Measurements from ENCODE around the gene SMYD3.

SMYD3 gene

GRCh38 chr1:246311461-246311860 lies 195.6 kb downstream of the SMYD3 start:
- H3K79me2 ChIP-seq (ENCODE audit: control insufficient read depth, low read length), result no peaks in the 10 kb centered on the region
- no peak overlapping the region for H3K4me2 ChIP-seq (ENCODE audit: low read length)
- no peaks in the 10 kb centered on the region for H3F3A ChIP-seq (ENCODE audit: control insufficient read depth, insufficient read depth)
- H3K4me3 ChIP-seq (ENCODE audit: low read length), result no peak overlapping the region
- no peak overlapping the region for H3K27ac ChIP-seq (ENCODE audit: low read depth, low read length)
- TF ChIP-seq CTCF (IDR thresholded peaks at IDR 0.05; ENCODE audit: low read depth, low read length, poor library complexity, severe bottlenecking) (no peak), EZH2phosphoT487 (IDR thresholded peaks at IDR 0.05; ENCODE audit: borderline replicate concordance, low read length) (no peak)
- H4K20me1 ChIP-seq (ENCODE audit: control insufficient read depth, insufficient read depth, low read depth, low read length), result no peaks in the 10 kb centered on the region
- H3K9me2 ChIP-seq (replicated peaks; ENCODE audit: control insufficient read depth, low read length), result no peaks in the 10 kb centered on the region
- no peaks in the 10 kb centered on the region for H3K4me1 ChIP-seq (ENCODE audit: control insufficient read depth, low read length)
- no peaks in the 10 kb centered on the region for H3K36me3 ChIP-seq (ENCODE audit: control insufficient read depth, low read length)
- no peaks in the 10 kb centered on the region for H3K9me3 ChIP-seq (ENCODE audit: control insufficient read depth, insufficient read depth, low read length)
- H3K27me3 ChIP-seq (ENCODE audit: control insufficient read depth, low read length), result no peaks in the 10 kb centered on the region

GRCh38 chr1:246309247-246309884 lies 197.7 kb downstream of the SMYD3 start:
- H3K4me1 ChIP-seq (ENCODE audit: control insufficient read depth, low read length), result no peaks in the 10 kb centered on the region
- no peak overlapping the region for H3K4me3 ChIP-seq (ENCODE audit: low read length)
- no peak overlapping the region for H3K4me2 ChIP-seq (ENCODE audit: low read length)
- no peaks in the 10 kb centered on the region for H3K36me3 ChIP-seq (ENCODE audit: control insufficient read depth, low read length)
- no peaks in the 10 kb centered on the region for H3K9me2 ChIP-seq (replicated peaks; ENCODE audit: control insufficient read depth, low read length)
- no peaks in the 10 kb centered on the region for H3F3A ChIP-seq (ENCODE audit: control insufficient read depth, insufficient read depth)
- H3K27me3 ChIP-seq (ENCODE audit: control insufficient read depth, low read length), result no peaks in the 10 kb centered on the region
- H3K27ac ChIP-seq (ENCODE audit: low read depth, low read length), result no peak overlapping the region
- no peaks in the 10 kb centered on the region for H4K20me1 ChIP-seq (ENCODE audit: control insufficient read depth, insufficient read depth, low read depth, low read length)
- TF ChIP-seq CTCF (IDR thresholded peaks at IDR 0.05; ENCODE audit: low read depth, low read length, poor library complexity, severe bottlenecking) (no peak), EZH2phosphoT487 (IDR thresholded peaks at IDR 0.05; ENCODE audit: borderline replicate concordance, low read length) (no peak)
- H3K79me2 ChIP-seq (ENCODE audit: control insufficient read depth, low read length), result no peaks in the 10 kb centered on the region
- H3K9me3 ChIP-seq (ENCODE audit: control insufficient read depth, insufficient read depth, low read length), result no peaks in the 10 kb centered on the region

GRCh38 chr1:246308533-246309075 lies 198.5 kb downstream of the SMYD3 start:
- TF ChIP-seq CTCF (IDR thresholded peaks at IDR 0.05; ENCODE audit: low read depth, low read length, poor library complexity, severe bottlenecking), result no peak
- TF ChIP-seq EZH2phosphoT487 (IDR thresholded peaks at IDR 0.05; ENCODE audit: borderline replicate concordance, low read length), result no peak
- Histone ChIP-seq H3K27ac (ENCODE audit: low read depth, low read length) (no peak overlapping the region), H3K9me3 (ENCODE audit: control insufficient read depth, insufficient read depth, low read length) (no peaks in the 10 kb centered on the region), H4K20me1 (ENCODE audit: control insufficient read depth, insufficient read depth, low read depth, low read length) (no peaks in the 10 kb centered on the region), H3K9me2 (replicated peaks; ENCODE audit: control insufficient read depth, low read length) (no peaks in the 10 kb centered on the region), H3K4me3 (ENCODE audit: low read length) (no peak overlapping the region), H3K79me2 (ENCODE audit: control insufficient read depth, low read length) (no peaks in the 10 kb centered on the region), H3K4me1 (ENCODE audit: control insufficient read depth, low read length) (no peaks in the 10 kb centered on the region), H3K36me3 (ENCODE audit: control insufficient read depth, low read length) (no peaks in the 10 kb centered on the region), H3F3A (ENCODE audit: control insufficient read depth, insufficient read depth) (no peaks in the 10 kb centered on the region), H3K27me3 (ENCODE audit: control insufficient read depth, low read length) (no peaks in the 10 kb centered on the region), H3K4me2 (ENCODE audit: low read length) (no peak overlapping the region)

Measured in DOHH2 (cell line).